SK-N-SH (cell line): ENCODE results near the gene OR2T34.

Source experiments
- CTCF ChIP-seq: fragments of 200-600 bp; sonication (generic); IDR thresholded peaks from 2 replicates; pipeline ENCODE4 v1.6.1; 2017; ENCODE audit warnings: antibody characterized with exemption, mild to moderate bottlenecking, moderate library complexity
- SMC3 ChIP-seq: IDR thresholded peaks from 2 replicates; pipeline ENCODE4 v1.6.1; 2012; ENCODE audit warnings: low read depth, low read length, improper control_type of control experiment

GRCh38 chr1:248618878-248619277 is 44.3 kb upstream of the OR2T34 start:
- peak; percentile 84 for TF ChIP-seq CTCF
- TF ChIP-seq SMC3: peak; percentile 55
